ENCODE measurements around the gene XAB2.

XAB2 gene

GRCh38 chr19:7614859-7615741 lies 14.2 kb downstream of the XAB2 start:
- H3K4me2 ChIP-seq (ENCODE audit: low read length) = no peak overlapping the region
- TF ChIP-seq EZH2 (IDR thresholded peaks at IDR 0.05; ENCODE audit: borderline replicate concordance, low read length) = no peak
- no peak for TF ChIP-seq CTCF (IDR thresholded peaks at IDR 0.05; ENCODE audit: low read length)
- H3F3A ChIP-seq (ENCODE audit: insufficient read depth, low read length) = no peaks in the 10 kb centered on the region
- H3K27ac ChIP-seq (ENCODE audit: low read depth, low read length, poor library complexity, severe bottlenecking) = no peak overlapping the region
- H3K9me3 ChIP-seq (ENCODE audit: low read length) = no peaks in the 10 kb centered on the region
- H3K36me3 ChIP-seq (ENCODE audit: insufficient read depth, low read length) = peaks cover 16% of the 10 kb centered on the region; the same call in 1 of the 2 replicates
- no peaks in the 10 kb centered on the region for H3K79me2 ChIP-seq (ENCODE audit: insufficient read depth, low read length)
- no peaks in the 10 kb centered on the region for H4K20me1 ChIP-seq (ENCODE audit: insufficient read depth, low read length)
- no peak overlapping the region for H2AFZ ChIP-seq (ENCODE audit: low read length)
- no peak overlapping the region for H3K4me3 ChIP-seq (ENCODE audit: low read depth, low read length, poor library complexity, severe bottlenecking)
- H3K9me2 ChIP-seq (ENCODE audit: low read depth, low read length) = no peaks in the 10 kb centered on the region
- H3K4me1 ChIP-seq (ENCODE audit: insufficient read depth, low read length, severe bottlenecking) = no peaks in the 10 kb centered on the region
- no peak overlapping the region for H3K9ac ChIP-seq (ENCODE audit: low read length)
- no peaks in the 10 kb centered on the region for H3K27me3 ChIP-seq (ENCODE audit: insufficient read depth, low read length)

GRCh38 chr19:7612282-7613274 lies 16.8 kb downstream of the XAB2 start:
- H3K27me3 ChIP-seq (ENCODE audit: insufficient read depth, low read length) = no peaks in the 10 kb centered on the region
- no peaks in the 10 kb centered on the region for H4K20me1 ChIP-seq (ENCODE audit: insufficient read depth, low read length)
- H2AFZ ChIP-seq (ENCODE audit: low read length) = no peak overlapping the region
- no peaks in the 10 kb centered on the region for H3K9me3 ChIP-seq (ENCODE audit: low read length)
- H3F3A ChIP-seq (ENCODE audit: insufficient read depth, low read length) = no peaks in the 10 kb centered on the region
- no peak overlapping the region for H3K4me2 ChIP-seq (ENCODE audit: low read length)
- H3K9ac ChIP-seq (ENCODE audit: low read length) = no peak overlapping the region
- no peak overlapping the region for H3K4me3 ChIP-seq (ENCODE audit: low read depth, low read length, poor library complexity, severe bottlenecking)
- H3K4me1 ChIP-seq (ENCODE audit: insufficient read depth, low read length, severe bottlenecking) = no peaks in the 10 kb centered on the region
- H3K27ac ChIP-seq (ENCODE audit: low read depth, low read length, poor library complexity, severe bottlenecking) = no peak overlapping the region
- 0 out of 2 replicates have a peak, but pooled peaks cover 2% of the 10 kb centered on the region for H3K36me3 ChIP-seq (ENCODE audit: insufficient read depth, low read length)
- H3K9me2 ChIP-seq (ENCODE audit: low read depth, low read length) = no peaks in the 10 kb centered on the region
- no peak for TF ChIP-seq CTCF (IDR thresholded peaks at IDR 0.05; ENCODE audit: low read length)
- no peak for TF ChIP-seq EZH2 (IDR thresholded peaks at IDR 0.05; ENCODE audit: borderline replicate concordance, low read length)
- no peaks in the 10 kb centered on the region for H3K79me2 ChIP-seq (ENCODE audit: insufficient read depth, low read length)

- no peaks in the 10 kb centered on the region for H4K20me1 ChIP-seq (ENCODE audit: insufficient read depth, low read length)
- no peaks in the 10 kb centered on the region for H3K79me2 ChIP-seq (ENCODE audit: insufficient read depth, low read length)
- no peaks in the 10 kb centered on the region for H3K9me2 ChIP-seq (ENCODE audit: low read depth, low read length)
- H3K36me3 ChIP-seq (ENCODE audit: insufficient read depth, low read length) = no peaks in the 10 kb centered on the region
- H3K9me3 ChIP-seq (ENCODE audit: low read length) = no peaks in the 10 kb centered on the region
- H3K9ac ChIP-seq (ENCODE audit: low read length) = no peak overlapping the region
- H3K4me3 ChIP-seq (ENCODE audit: low read depth, low read length, poor library complexity, severe bottlenecking) = no peak overlapping the region
- no peak overlapping the region for H3K4me2 ChIP-seq (ENCODE audit: low read length)
- no peaks in the 10 kb centered on the region for H3F3A ChIP-seq (ENCODE audit: insufficient read depth, low read length)
- no peak overlapping the region for H3K27ac ChIP-seq (ENCODE audit: low read depth, low read length, poor library complexity, severe bottlenecking)
- no peaks in the 10 kb centered on the region for H3K4me1 ChIP-seq (ENCODE audit: insufficient read depth, low read length, severe bottlenecking)
- H2AFZ ChIP-seq (ENCODE audit: low read length) = no peak overlapping the region
- H3K27me3 ChIP-seq (ENCODE audit: insufficient read depth, low read length) = no peaks in the 10 kb centered on the region
- TF ChIP-seq EZH2 (IDR thresholded peaks at IDR 0.05; ENCODE audit: borderline replicate concordance, low read length) = no peak
- no peak for TF ChIP-seq CTCF (IDR thresholded peaks at IDR 0.05; ENCODE audit: low read length)
Observed at GRCh38 chr19:7611541-7612279, 17.6 kb downstream of the XAB2 start.
